Endothelial cell of umbilical vein (primary cell): ENCODE data around the gene FBXL17. TPM values are rescaled to one million over a fixed set of nuclear protein-coding genes. Genes with fewer than 3 reads are reported as not detected.

Source experiments
- BruUV-seq: library from RNA; stranded (reverse); fragments of 400-500 nt; replicated peaks from 2 replicates; lab custom pipeline; 2021; lab: Mats Ljungman, UMichigan
- CTCF ChIA-PET: fragments of 300-600, 350-600 bp; sonication (Branson Sonifier 250); formaldehyde crosslinking; loops from one replicate; lab custom pipeline; 2021; ENCODE audit warnings: antibody characterized with exemption, inconsistent platforms; lab: Charles Lee
- POLR2A ChIA-PET: fragments of 300-600, 350-600 bp; sonication (Branson Sonifier 250); formaldehyde crosslinking; loops from one replicate; lab custom pipeline; 2021; ENCODE audit warnings: antibody characterized with exemption, inconsistent platforms; lab: Charles Lee
- DNase-seq: peaks from one replicate; pipeline ENCODE4 v3.0.0-alpha.2; 2011; ENCODE audit warnings: low read depth, low spot score
- FAIRE-seq: peaks from 2 replicates; lab custom pipeline; 2011; peaks lifted over from hg19 to GRCh38; lab: Jason Lieb, UNC
- H2AFZ ChIP-seq: 2 replicates; pipeline ENCODE4 v1.6.0; 2012; ENCODE audit warnings: low read depth, low read length, control low read depth, inconsistent platforms
- H3K27ac ChIP-seq: 2 replicates; pipeline ENCODE4 v1.5.1; 2011; ENCODE audit warnings: low read depth, mild to moderate bottlenecking, control low read depth, low read length, moderate library complexity; ENCODE audit not compliant: insufficient read depth
- H3K27me3 ChIP-seq, 2 experiments: 2 replicates each; pipeline versions ENCODE4 v1.6.0 to v1.6.1; 2011; ENCODE audit warnings: low read length in 2 of 2, mixed read lengths in 1 of 2; ENCODE audit not compliant: control insufficient read depth in 2 of 2, insufficient read depth in 2 of 2
- H3K36me3 ChIP-seq, 2 experiments: 2 replicates in 1 of 2; 3 replicates in 1 of 2; pipeline ENCODE4 v1.5.1; 2011; ENCODE audit warnings: low read length in 2 of 2, mild to moderate bottlenecking in 1 of 2, moderate library complexity in 1 of 2; ENCODE audit not compliant: control insufficient read depth in 2 of 2, insufficient read depth in 2 of 2; ENCODE audit errors: extremely low read depth in 1 of 2
- H3K4me1 ChIP-seq: 3 replicates; pipeline ENCODE4 v1.5.1; 2011; ENCODE audit warnings: mild to moderate bottlenecking, low read length; ENCODE audit not compliant: control insufficient read depth, insufficient read depth; ENCODE audit errors: extremely low read depth
- H3K4me2 ChIP-seq: 2 replicates; pipeline ENCODE4 v1.6.1; 2011; ENCODE audit warnings: low read length, control low read depth, mixed read lengths; ENCODE audit not compliant: insufficient read depth
- H3K4me3 ChIP-seq, 3 experiments: fragments of 200-600 bp in 1 of 3; sonication (generic), shearing (Covaris generic) in 1 of 3; replicated peaks in 1 of 3; 2 replicates each; pipeline ENCODE4 v1.5.1; 2011 to 2016; ENCODE audit warnings: control low read depth in 3 of 3, low read length in 3 of 3, mild to moderate bottlenecking in 2 of 3, inconsistent platforms in 1 of 3, low read depth in 1 of 3, moderate library complexity in 1 of 3; ENCODE audit not compliant: insufficient read depth in 1 of 3
- H3K79me2 ChIP-seq: 2 replicates; pipeline ENCODE4 v1.6.0; 2012; ENCODE audit warnings: low read length, inconsistent platforms; ENCODE audit not compliant: control insufficient read depth, insufficient read depth
- H3K9ac ChIP-seq: replicated peaks from 2 replicates; pipeline ENCODE3; 2011; ENCODE audit warnings: low read length, control low read depth; ENCODE audit not compliant: insufficient read depth; ENCODE audit errors: extremely low read depth
- H3K9me1 ChIP-seq: replicated peaks from 3 replicates; pipeline ENCODE4 v1.6.0; 2011; ENCODE audit warnings: mild to moderate bottlenecking, low read length; ENCODE audit not compliant: control insufficient read depth, insufficient read depth; ENCODE audit errors: extremely low read depth
- H3K9me3 ChIP-seq: replicated peaks from 2 replicates; pipeline ENCODE4 v1.5.1; 2012; ENCODE audit warnings: low read length, inconsistent platforms; ENCODE audit not compliant: control insufficient read depth, insufficient read depth
- H4K20me1 ChIP-seq: replicated peaks from 2 replicates; pipeline ENCODE3; 2011; ENCODE audit warnings: mild to moderate bottlenecking, low read length; ENCODE audit not compliant: control insufficient read depth, insufficient read depth; ENCODE audit errors: extremely low read depth
- EZH2 ChIP-seq: IDR thresholded peaks from 2 replicates; pipeline ENCODE4 v1.6.1; 2012; ENCODE audit warnings: borderline replicate concordance, low read depth, mild to moderate bottlenecking, moderate library complexity, low read length, inconsistent platforms; ENCODE audit not compliant: severe bottlenecking
- FOS ChIP-seq: IDR thresholded peaks from 2 replicates; pipeline ENCODE4 v1.6.1; 2011; ENCODE audit warnings: mild to moderate bottlenecking, low read length, moderate library complexity, borderline replicate concordance; ENCODE audit not compliant: insufficient read depth
- GATA2 ChIP-seq: IDR thresholded peaks from 2 replicates; pipeline ENCODE4 v1.7.0; 2011; ENCODE audit warnings: low read depth, mild to moderate bottlenecking, moderate library complexity, mixed read lengths, low read length; ENCODE audit not compliant: insufficient read length, insufficient read depth
- JUN ChIP-seq: IDR thresholded peaks from 2 replicates; pipeline ENCODE4 v1.6.1; 2011; ENCODE audit warnings: borderline replicate concordance, low read depth; ENCODE audit not compliant: insufficient read length, insufficient read depth
- MAX ChIP-seq: IDR thresholded peaks from 2 replicates; pipeline ENCODE4 v1.6.1; 2011; ENCODE audit not compliant: insufficient read depth, insufficient read length
- MYC ChIP-seq: IDR thresholded peaks from one replicate; pipeline ENCODE4 v1.6.1; 2011; ENCODE audit warnings: mild to moderate bottlenecking, low read depth, low read length
- POLR2A ChIP-seq: IDR thresholded peaks from 2 replicates; pipeline ENCODE4 v1.6.1; 2012; ENCODE audit warnings: low read depth, mild to moderate bottlenecking, control low read depth, low read length
- POLR2AphosphoS5 ChIP-seq: IDR thresholded peaks from 2 replicates; pipeline ENCODE4 v1.6.1; 2012; ENCODE audit warnings: low read depth, mild to moderate bottlenecking, control low read depth, low read length, moderate library complexity; ENCODE audit not compliant: insufficient read depth
- dilution Hi-C: fragments of 300-500 bp; cut with MboI; formaldehyde crosslinking; loops from one replicate; pipeline ENCODE4 v1.15.0; 2019; ENCODE audit warnings: low sequenced_read_pairs; ENCODE audit not compliant: extremely low pct_ligation_motif_present
- intact Hi-C: fragments of 100-400 bp; cut with micrococcal nuclease; formaldehyde crosslinking; loops from one replicate; pipeline ENCODE4 v1.10.0; 2022
- polyA plus RNA-seq, 4 experiments: library from polyadenylated mRNA; depleted of rRNA in 3 of 4; stranded (reverse) in 3 of 4; unstranded in 1 of 4; fragments of >200 nt; gene quantifications; 2 replicates each; pipeline versions ENCODE4 v1.2.1 to v1.2.3, GENCODE V29; 2011 to 2012; ENCODE audit warnings: missing spikeins in 1 of 4
- total RNA-seq: library from RNA; stranded (reverse); gene quantifications from 2 replicates; pipeline ENCODE4 v1.2.3, GENCODE V29; 2021
- TF ChIP-seq, protein P1 (sequence below), 2 donors: IDR thresholded peaks; 1 replicate in 1 of 2; 2 replicates in 1 of 2; pipeline ENCODE4 v1.5.1; 2011; ENCODE audit warnings: low read length in 2 of 2, mild to moderate bottlenecking in 2 of 2, moderate library complexity in 2 of 2, control low read depth in 1 of 2, inconsistent platforms in 1 of 2, low read depth in 1 of 2; ENCODE audit not compliant: insufficient read depth in 1 of 2; ENCODE audit errors: extremely low read depth in 1 of 2

Gene FBXL17
- total and polyA plus RNA-seq, 2 donors (not counting 3 experiments of a cell fraction or from before 2014, with no cell fraction given), result 2.7 to 8.8 TPM

DNA sequence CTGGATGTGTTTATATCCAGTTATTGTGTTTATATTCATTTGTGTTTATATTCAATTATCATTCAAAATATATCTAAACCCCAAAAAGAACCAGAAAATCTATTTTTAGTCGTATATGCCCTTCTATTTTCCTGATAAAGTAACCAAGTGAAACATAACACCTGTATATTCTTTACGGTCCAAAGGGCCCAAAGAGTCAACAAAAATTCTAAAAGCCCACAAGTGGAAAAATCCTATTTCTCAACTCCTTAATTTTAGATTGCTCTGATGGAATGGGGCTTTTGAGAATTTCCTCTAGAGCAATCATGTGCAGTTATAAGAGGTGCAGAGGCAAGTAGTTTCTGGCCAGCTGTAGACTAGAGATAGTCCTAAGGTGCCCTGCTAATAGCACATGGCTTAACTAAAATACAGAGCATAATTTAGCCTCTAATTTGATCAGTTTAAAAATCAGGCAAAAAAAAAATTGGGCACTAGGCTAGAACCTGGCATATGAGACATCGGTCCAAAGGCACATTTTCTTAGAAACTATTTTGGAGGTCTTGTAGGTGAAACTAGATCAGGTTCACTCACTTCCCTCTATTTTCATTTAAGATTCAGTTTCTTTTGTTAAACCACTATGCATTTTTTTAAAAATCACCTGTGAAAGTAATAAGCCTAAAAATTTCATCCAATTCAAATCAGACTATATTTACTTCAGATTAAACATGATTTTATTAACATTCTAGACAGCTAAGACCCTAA lies 256.0 kb downstream of the FBXL17 start:
- Histone ChIP-seq H3K27ac (no peak overlapping the region), H3K4me1 (no peaks in the 10 kb centered on the region), H3K4me3 (no peak overlapping the region), H3K36me3 (no peaks in the 10 kb centered on the region), H4K20me1 (no peaks in the 10 kb centered on the region), H3K4me2 (no peak overlapping the region), H3K27me3 (no peaks in the 10 kb centered on the region), H3K9me1 (no peaks in the 10 kb centered on the region), H3K9ac (no peak overlapping the region), H3K9me3 (no peaks in the 10 kb centered on the region), H2AFZ (no peak overlapping the region), H3K79me2 (no peaks in the 10 kb centered on the region)
- dilution Hi-C loops, result no loop called here
- POLR2A ChIA-PET, result no interaction called here
- intact Hi-C loops, result no loop called here
- no peak for FAIRE-seq
- no TSS peak for BruUV-seq
- no peak for DNase-seq
- no peak for TF ChIP-seq POLR2AphosphoS5
- TF ChIP-seq JUN, result no peak
- TF ChIP-seq POLR2A, result no peak
- TF ChIP-seq MAX, result no peak
- no peak for TF ChIP-seq EZH2
- CTCF ChIA-PET, result interaction anchor here (0.6 kb wide), 1 partner anchor 47 kb away, joined by 3 read pairs; no protein-coding TSS in a partner anchor

GRCh38 chr5:108124596-108124995 lies 257.3 kb downstream of the FBXL17 start:
- no peaks in the 10 kb centered on the region for H3K36me3 ChIP-seq
- intact Hi-C loops (no loop called here), dilution Hi-C loops (no loop called here)
- no peak overlapping the region for H3K4me3 ChIP-seq
- POLR2A ChIA-PET, result no interaction called here
- H3K4me2 ChIP-seq, result no peak overlapping the region
- FAIRE-seq, result no peak
- BruUV-seq, result no TSS peak
- TF ChIP-seq GATA2 (no peak), EZH2 (no peak), MAX (no peak), POLR2A (no peak), FOS (no peak), JUN (no peak), POLR2AphosphoS5 (no peak), MYC (no peak)
- TF ChIP-seq, protein P1, sequence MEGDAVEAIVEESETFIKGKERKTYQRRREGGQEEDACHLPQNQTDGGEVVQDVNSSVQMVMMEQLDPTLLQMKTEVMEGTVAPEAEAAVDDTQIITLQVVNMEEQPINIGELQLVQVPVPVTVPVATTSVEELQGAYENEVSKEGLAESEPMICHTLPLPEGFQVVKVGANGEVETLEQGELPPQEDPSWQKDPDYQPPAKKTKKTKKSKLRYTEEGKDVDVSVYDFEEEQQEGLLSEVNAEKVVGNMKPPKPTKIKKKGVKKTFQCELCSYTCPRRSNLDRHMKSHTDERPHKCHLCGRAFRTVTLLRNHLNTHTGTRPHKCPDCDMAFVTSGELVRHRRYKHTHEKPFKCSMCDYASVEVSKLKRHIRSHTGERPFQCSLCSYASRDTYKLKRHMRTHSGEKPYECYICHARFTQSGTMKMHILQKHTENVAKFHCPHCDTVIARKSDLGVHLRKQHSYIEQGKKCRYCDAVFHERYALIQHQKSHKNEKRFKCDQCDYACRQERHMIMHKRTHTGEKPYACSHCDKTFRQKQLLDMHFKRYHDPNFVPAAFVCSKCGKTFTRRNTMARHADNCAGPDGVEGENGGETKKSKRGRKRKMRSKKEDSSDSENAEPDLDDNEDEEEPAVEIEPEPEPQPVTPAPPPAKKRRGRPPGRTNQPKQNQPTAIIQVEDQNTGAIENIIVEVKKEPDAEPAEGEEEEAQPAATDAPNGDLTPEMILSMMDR (IDR thresholded peaks at IDR 0.05; ENCODE audit: extremely low read depth in 1 of 2, insufficient read depth in 1 of 2, low read depth in 1 of 2, low read length in 2 of 2), result no peak
- H3K27me3 ChIP-seq, result no peaks in the 10 kb centered on the region
- H3K4me1 ChIP-seq, result no peaks in the 10 kb centered on the region
- no peaks in the 10 kb centered on the region for H3K9me1 ChIP-seq
- no peaks in the 10 kb centered on the region for H4K20me1 ChIP-seq
- H3K9ac ChIP-seq, result no peak overlapping the region
- H3K27ac ChIP-seq, result no peak overlapping the region
- no peak for DNase-seq
- H3K9me3 ChIP-seq, result no peaks in the 10 kb centered on the region
- CTCF ChIA-PET, result no interaction called here
- H3K79me2 ChIP-seq, result no peaks in the 10 kb centered on the region
- no peak overlapping the region for H2AFZ ChIP-seq
